KMS-11 (cell line): ENCODE results near the gene CPO.

Experiments
- H2AFZ ChIP-seq: fragments of 200-600 bp; sonication (generic); 2 replicates; pipeline ENCODE4 v1.6.1; 2016; ENCODE audit warnings: antibody characterized with exemption, mixed run types, low read depth
- H3K27ac ChIP-seq: fragments of 200-600 bp; sonication (generic); 2 replicates; pipeline ENCODE4 v1.6.1; 2016; ENCODE audit warnings: mild to moderate bottlenecking, mixed run types
- H3K27me3 ChIP-seq: fragments of 200-600 bp; sonication (generic); 2 replicates; pipeline ENCODE4 v1.6.1; 2017; ENCODE audit warnings: mild to moderate bottlenecking, low read depth, mixed run types, moderate library complexity; ENCODE audit not compliant: insufficient read depth
- H3K36me3 ChIP-seq: fragments of 200-600 bp; sonication (generic); 2 replicates; pipeline ENCODE4 v1.6.1; 2017; ENCODE audit warnings: mild to moderate bottlenecking, mixed run types; ENCODE audit not compliant: insufficient read depth
- H3K4me1 ChIP-seq: fragments of 200-600 bp; sonication (generic); 2 replicates; pipeline ENCODE4 v1.6.1; 2016; ENCODE audit warnings: mild to moderate bottlenecking, low read depth, mixed run types; ENCODE audit not compliant: poor library complexity, severe bottlenecking
- H3K4me2 ChIP-seq: fragments of 200-600 bp; sonication (generic); 2 replicates; pipeline ENCODE4 v1.7.0; 2016; ENCODE audit warnings: mild to moderate bottlenecking, mixed run types
- H3K4me3 ChIP-seq: fragments of 200-600 bp; sonication (generic); IDR thresholded peaks from 2 replicates; pipeline ENCODE4 v1.6.1; 2017; ENCODE audit warnings: low read depth, low read length, mixed read lengths; ENCODE audit not compliant: insufficient read depth
- H3K79me2 ChIP-seq: fragments of 200-600 bp; sonication (generic); 2 replicates; pipeline ENCODE4 v1.6.1; 2016; ENCODE audit warnings: low read depth, mixed run types; ENCODE audit not compliant: insufficient read depth
- H3K9ac ChIP-seq: fragments of 200-600 bp; sonication (generic); 2 replicates; pipeline ENCODE4 v1.6.1; 2016; ENCODE audit warnings: mild to moderate bottlenecking, mixed run types
- H4K20me1 ChIP-seq: fragments of 200-600 bp; sonication (generic); 2 replicates; pipeline ENCODE4 v1.6.1; 2016; ENCODE audit warnings: mild to moderate bottlenecking, mixed run types; ENCODE audit not compliant: insufficient read depth
- CTCF ChIP-seq: fragments of 200-600 bp; sonication (generic); conservative IDR thresholded peaks from 2 replicates; pipeline ENCODE4 v1.6.1; 2017; ENCODE audit warnings: low read depth, mild to moderate bottlenecking, antibody characterized with exemption, low read length, moderate library complexity, mixed read lengths

The CPO gene

GRCh38 chr2:206980413-206980812, 41.1 kb downstream of the CPO start:
- TF ChIP-seq CTCF: no peak

GRCh38 chr2:206981086-206981674, 41.9 kb downstream of the CPO start:
- no peaks in the 10 kb centered on the region for H3K4me1 ChIP-seq
- H3K9ac ChIP-seq: no peak overlapping the region
- no peak overlapping the region for H3K4me3 ChIP-seq
- no peak overlapping the region for H3K4me2 ChIP-seq
- H3K27me3 ChIP-seq: no peaks in the 10 kb centered on the region
- no peaks in the 10 kb centered on the region for H4K20me1 ChIP-seq
- H3K79me2 ChIP-seq: no peaks in the 10 kb centered on the region
- H2AFZ ChIP-seq: no peak overlapping the region
- no peak for TF ChIP-seq CTCF
- no peaks in the 10 kb centered on the region for H3K36me3 ChIP-seq
- no peak overlapping the region for H3K27ac ChIP-seq

More at GRCh38 chr2:206980413-206980812, 41.1 kb downstream of the CPO start:
- Histone ChIP-seq H3K36me3 (no peaks in the 10 kb centered on the region), H3K9ac (no peak overlapping the region), H3K79me2 (no peaks in the 10 kb centered on the region), H3K4me1 (no peaks in the 10 kb centered on the region), H3K27me3 (no peaks in the 10 kb centered on the region), H3K27ac (no peak overlapping the region), H3K4me3 (no peak overlapping the region), H2AFZ (no peak overlapping the region), H3K4me2 (no peak overlapping the region), H4K20me1 (no peaks in the 10 kb centered on the region)

GRCh38 chr2:206981739-206982340, 42.5 kb downstream of the CPO start:
- H3K4me2 ChIP-seq: no peak overlapping the region

GRCh38 chr2:206982360-206982955, 43.1 kb downstream of the CPO start:
- H3K79me2 ChIP-seq: no peaks in the 10 kb centered on the region
- H3K4me3 ChIP-seq: no peak overlapping the region
- no peak overlapping the region for H3K27ac ChIP-seq
- H3K4me2 ChIP-seq: no peak overlapping the region
- H3K27me3 ChIP-seq: no peaks in the 10 kb centered on the region
- H3K36me3 ChIP-seq: no peaks in the 10 kb centered on the region
- no peak overlapping the region for H3K9ac ChIP-seq
- H3K4me1 ChIP-seq: no peaks in the 10 kb centered on the region
- TF ChIP-seq CTCF: no peak
- no peak overlapping the region for H2AFZ ChIP-seq
- no peaks in the 10 kb centered on the region for H4K20me1 ChIP-seq

More at GRCh38 chr2:206981739-206982340, 42.5 kb downstream of the CPO start:
- Histone ChIP-seq H2AFZ (no peak overlapping the region), H3K27ac (no peak overlapping the region), H3K4me3 (no peak overlapping the region), H3K4me1 (no peaks in the 10 kb centered on the region), H3K27me3 (no peaks in the 10 kb centered on the region), H3K36me3 (no peaks in the 10 kb centered on the region), H3K79me2 (no peaks in the 10 kb centered on the region), H4K20me1 (no peaks in the 10 kb centered on the region), H3K9ac (no peak overlapping the region)
- TF ChIP-seq CTCF: peak; percentile 44; the same call in 1 of the 2 replicates
